HTERT RPE-1 (cell line): ENCODE data around the gene C22orf31.
"Not testable (repeated sequence)": the region's sequence is repeated elsewhere in the genome, so short reads cannot be mapped to it uniquely, and the experiment has no call there.

ENCODE experiments used
- in situ Hi-C: fragments of 300-500 bp; cut with MboI; formaldehyde crosslinking; loops from 4 replicates; pipeline ENCODE4 v1.14.3; 2020; ENCODE audit warnings: low sequenced_read_pairs

C22orf31 gene

GRCh38 chr22:29055192-29055830 lies 6.3 kb downstream of the C22orf31 start:
- in situ Hi-C loops = no loop called here

- in situ Hi-C loops = no loop called here
Measured at GRCh38 chr22:29054251-29054767, 7.3 kb downstream of the C22orf31 start.

- in situ Hi-C loops = no loop called here
Measured at GRCh38 chr22:29053048-29053702, 8.5 kb downstream of the C22orf31 start.

GRCh38 chr22:29050457-29050856 lies 11.2 kb downstream of the C22orf31 start:
- in situ Hi-C loops = no loop called here

GRCh38 chr22:29049655-29050263 lies 11.9 kb downstream of the C22orf31 start:
- in situ Hi-C loops = no loop called here

GRCh38 chr22:29048822-29049654 lies 12.6 kb downstream of the C22orf31 start:
- in situ Hi-C loops = no loop called here

GRCh38 chr22:29044657-29045176 lies 16.9 kb downstream of the C22orf31 start:
- in situ Hi-C loops = no loop called here

GRCh38 chr22:29043906-29044575 lies 17.6 kb downstream of the C22orf31 start:
- in situ Hi-C loops = no loop called here

- in situ Hi-C loops = no loop called here
Measured at GRCh38 chr22:29041408-29041807, 20.2 kb downstream of the C22orf31 start.

- in situ Hi-C loops = no loop called here
Measured at GRCh38 chr22:29040385-29041275, 21.0 kb downstream of the C22orf31 start.

- in situ Hi-C loops = not testable (repeated sequence)
Measured at GRCh38 chr22:29039684-29040083, 21.9 kb downstream of the C22orf31 start.

- in situ Hi-C loops = no loop called here
Measured at GRCh38 chr22:29039148-29039547, 22.5 kb downstream of the C22orf31 start.

- in situ Hi-C loops = no loop called here
Measured at GRCh38 chr22:29037340-29037932, 24.2 kb downstream of the C22orf31 start.

- in situ Hi-C loops = no loop called here
Measured at GRCh38 chr22:29032584-29032983, 29.0 kb downstream of the C22orf31 start.

GRCh38 chr22:29032014-29032475 lies 29.6 kb downstream of the C22orf31 start:
- in situ Hi-C loops = no loop called here

- in situ Hi-C loops = no loop called here
Measured at GRCh38 chr22:29031227-29032011, 30.2 kb downstream of the C22orf31 start.

GRCh38 chr22:29030618-29031226 lies 30.9 kb downstream of the C22orf31 start:
- in situ Hi-C loops = no loop called here
